ENCODE measurements around the gene UVRAG. TPM values are rescaled to one million over a fixed set of nuclear protein-coding genes. Genes with fewer than 3 reads are reported as not detected.

The UVRAG gene
- total RNA-seq, 4 donors from 2014 or later: 27.1 to 35.9 (median 31.0) TPM

DNA sequence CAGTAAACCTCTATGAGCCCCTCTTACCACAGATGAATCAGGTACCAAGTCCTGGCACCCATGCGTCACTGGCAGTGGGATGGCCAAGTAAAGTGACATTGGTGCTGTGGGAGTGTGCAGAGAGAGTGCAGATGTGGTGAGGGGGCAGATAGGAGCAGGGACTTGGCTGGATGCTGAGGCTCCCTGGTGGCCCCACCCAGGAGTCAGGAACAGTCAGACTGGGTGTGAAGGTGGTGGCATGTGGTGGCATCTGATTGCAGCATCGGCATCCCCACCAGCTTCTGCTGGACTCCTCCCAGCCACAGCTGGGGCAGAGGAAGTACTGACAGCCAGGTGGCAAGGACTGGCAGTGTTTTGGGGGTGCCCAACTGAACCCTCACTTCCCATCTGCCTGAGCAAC lies 35.0 kb upstream of the UVRAG start:
- WGBS, 2 donors: 90 to 96% methylated on average over 2 of the region's 2 CpGs
- Histone ChIP-seq H3K9me3 (no peaks in the 10 kb centered on the region), H3K27ac (no peak overlapping the region), H3K27me3 (no peaks in the 10 kb centered on the region), H3K36me3 (no peaks in the 10 kb centered on the region), H3K4me3 (replicated peaks in 1 of 3) (no peak overlapping the region), H3K4me1 (no peaks in the 10 kb centered on the region)
- DNase-seq: no peak
- no peak for TF ChIP-seq POLR2A (IDR thresholded peaks at IDR 0.05)
- TF ChIP-seq, protein P1, sequence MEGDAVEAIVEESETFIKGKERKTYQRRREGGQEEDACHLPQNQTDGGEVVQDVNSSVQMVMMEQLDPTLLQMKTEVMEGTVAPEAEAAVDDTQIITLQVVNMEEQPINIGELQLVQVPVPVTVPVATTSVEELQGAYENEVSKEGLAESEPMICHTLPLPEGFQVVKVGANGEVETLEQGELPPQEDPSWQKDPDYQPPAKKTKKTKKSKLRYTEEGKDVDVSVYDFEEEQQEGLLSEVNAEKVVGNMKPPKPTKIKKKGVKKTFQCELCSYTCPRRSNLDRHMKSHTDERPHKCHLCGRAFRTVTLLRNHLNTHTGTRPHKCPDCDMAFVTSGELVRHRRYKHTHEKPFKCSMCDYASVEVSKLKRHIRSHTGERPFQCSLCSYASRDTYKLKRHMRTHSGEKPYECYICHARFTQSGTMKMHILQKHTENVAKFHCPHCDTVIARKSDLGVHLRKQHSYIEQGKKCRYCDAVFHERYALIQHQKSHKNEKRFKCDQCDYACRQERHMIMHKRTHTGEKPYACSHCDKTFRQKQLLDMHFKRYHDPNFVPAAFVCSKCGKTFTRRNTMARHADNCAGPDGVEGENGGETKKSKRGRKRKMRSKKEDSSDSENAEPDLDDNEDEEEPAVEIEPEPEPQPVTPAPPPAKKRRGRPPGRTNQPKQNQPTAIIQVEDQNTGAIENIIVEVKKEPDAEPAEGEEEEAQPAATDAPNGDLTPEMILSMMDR (IDR thresholded peaks at IDR 0.05): no peak
- intact Hi-C loops (cut with DNase I): no loop called here

DNA sequence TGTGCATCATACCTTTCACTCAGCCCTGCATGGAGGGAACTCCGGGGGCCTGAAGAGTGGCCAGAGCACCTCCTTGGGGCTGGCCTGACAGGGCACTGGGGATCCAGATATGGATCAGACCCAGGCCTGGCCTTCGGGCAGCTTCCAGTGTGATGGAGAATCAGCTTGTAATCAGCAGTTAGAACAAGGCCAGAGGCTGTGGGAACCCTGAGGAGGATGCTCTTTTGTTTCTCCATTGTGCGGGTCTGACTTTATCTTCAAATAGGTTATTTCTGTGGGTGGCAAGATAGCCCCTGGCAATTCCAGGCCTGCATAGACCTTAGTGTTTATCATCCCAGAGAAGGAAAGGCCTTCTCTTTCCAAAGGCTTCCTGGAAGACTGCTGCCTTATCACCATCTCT lies 34.1 kb upstream of the UVRAG start:
- H3K27me3 ChIP-seq: no peaks in the 10 kb centered on the region
- no peak overlapping the region for H3K27ac ChIP-seq
- intact Hi-C loops (cut with DNase I): no loop called here
- no peak for DNase-seq
- H3K9me3 ChIP-seq: no peaks in the 10 kb centered on the region
- WGBS, 2 donors: 92 to 100% methylated on average over 1 to 3 of the region's 3 CpGs
- no peak overlapping the region for H3K4me3 ChIP-seq (replicated peaks in 1 of 3)
- H3K36me3 ChIP-seq: no peaks in the 10 kb centered on the region
- TF ChIP-seq POLR2A (IDR thresholded peaks at IDR 0.05): no peak
- TF ChIP-seq, protein P1 (IDR thresholded peaks at IDR 0.05): no peak
- H3K4me1 ChIP-seq: no peaks in the 10 kb centered on the region

DNA sequence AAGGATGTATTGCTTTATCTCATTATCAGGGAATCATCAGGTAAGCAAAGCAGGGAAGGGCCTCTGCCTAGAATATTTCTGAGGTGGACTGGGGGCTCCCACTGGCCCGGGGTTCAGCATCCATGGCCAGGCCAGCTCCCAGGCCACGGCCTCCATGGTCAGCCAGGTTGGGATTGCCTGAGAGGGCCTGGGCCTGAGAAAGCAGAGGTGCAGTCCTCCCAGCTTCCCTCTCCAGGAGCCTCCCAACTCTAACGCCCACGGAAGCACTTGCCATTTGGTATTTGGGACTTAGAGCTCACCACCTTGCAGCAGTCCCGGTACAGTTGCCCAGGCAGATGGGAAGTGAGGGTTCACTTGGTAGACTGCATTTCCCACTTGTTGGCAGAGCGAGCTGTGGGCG lies 33.7 kb upstream of the UVRAG start:
- no peaks in the 10 kb centered on the region for H3K4me1 ChIP-seq
- DNase-seq: no peak
- H3K4me3 ChIP-seq (replicated peaks in 1 of 3): no peak overlapping the region
- intact Hi-C loops (cut with DNase I): no loop called here
- H3K27ac ChIP-seq: no peak overlapping the region
- no peak for TF ChIP-seq POLR2A (IDR thresholded peaks at IDR 0.05)
- TF ChIP-seq, protein P1 (IDR thresholded peaks at IDR 0.05): no peak
- H3K36me3 ChIP-seq: no peaks in the 10 kb centered on the region
- no peaks in the 10 kb centered on the region for H3K9me3 ChIP-seq
- H3K27me3 ChIP-seq: no peaks in the 10 kb centered on the region
- WGBS, 2 donors: 97 to 98% methylated on average over 5 to 7 of the region's 7 CpGs

DNA sequence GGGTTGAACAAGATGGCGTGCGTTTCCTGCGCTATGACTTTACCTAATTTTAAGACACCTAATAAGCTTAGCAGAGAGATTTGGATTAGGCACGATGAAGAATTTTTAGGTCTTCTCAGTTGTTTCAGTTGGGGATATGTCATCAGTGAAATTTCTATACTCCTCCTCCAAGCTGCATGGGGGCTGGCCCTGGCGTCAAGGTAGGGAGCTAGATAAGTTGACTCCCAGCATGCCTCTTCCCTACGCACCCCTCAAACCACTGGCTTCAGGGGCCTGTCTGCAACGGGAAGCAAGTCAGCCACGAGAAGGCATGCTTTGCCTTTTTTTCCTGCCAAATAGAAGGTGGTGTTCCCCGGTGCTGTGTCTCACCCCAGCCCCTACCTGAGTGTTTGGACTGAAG lies 33.2 kb upstream of the UVRAG start:
- no peaks in the 10 kb centered on the region for H3K4me1 ChIP-seq

DNA sequence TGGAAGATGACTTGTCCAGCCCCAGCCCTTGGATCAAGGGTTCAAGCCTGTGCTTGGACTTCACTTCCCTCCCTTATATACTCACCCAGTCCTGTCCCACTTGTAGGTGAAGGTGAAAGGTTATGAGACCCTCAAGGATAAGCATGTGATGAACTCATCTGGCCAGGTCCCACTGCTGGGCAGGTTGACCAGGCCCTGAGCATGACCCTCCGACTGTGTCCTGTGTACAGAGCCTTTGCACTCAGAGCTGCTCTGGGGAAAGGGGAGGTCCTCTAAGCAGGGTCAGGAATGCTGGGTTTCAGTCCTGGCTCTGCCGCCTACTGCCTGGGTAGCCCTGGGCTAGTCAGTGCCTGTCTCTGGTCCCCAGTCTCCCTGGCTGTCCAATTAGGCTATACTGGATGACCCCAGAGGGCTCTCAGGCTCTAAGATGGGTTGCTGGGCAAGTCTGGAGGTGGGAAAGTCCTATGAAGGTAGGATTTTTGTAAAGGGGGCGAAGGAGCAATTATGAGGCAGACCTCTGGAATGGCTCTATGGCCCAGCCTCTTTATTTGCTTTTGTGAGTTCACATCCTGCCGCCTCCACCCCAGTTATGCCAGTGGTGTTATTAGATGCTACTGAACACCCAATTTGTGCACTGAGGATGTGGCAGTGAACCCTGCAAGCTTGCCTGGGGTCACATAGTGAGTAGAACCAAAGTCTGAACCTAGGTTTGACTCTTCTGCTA lies 32.3 kb upstream of the UVRAG start:
- intact Hi-C loops (cut with DNase I): no loop called here
- no peak for TF ChIP-seq POLR2A (IDR thresholded peaks at IDR 0.05)
- TF ChIP-seq, protein P1 (IDR thresholded peaks at IDR 0.05): no peak
- DNase-seq: no peak
- no peaks in the 10 kb centered on the region for H3K4me1 ChIP-seq
- no peaks in the 10 kb centered on the region for H3K9me3 ChIP-seq
- H3K27ac ChIP-seq: no peak overlapping the region
- no peaks in the 10 kb centered on the region for H3K27me3 ChIP-seq
- H3K4me3 ChIP-seq (replicated peaks in 1 of 3): no peak overlapping the region
- WGBS, 2 donors: 99 to 100% methylated on average over 3 to 4 of the region's 4 CpGs
- H3K36me3 ChIP-seq: no peaks in the 10 kb centered on the region

More for the DNA sequence above, 33.2 kb upstream of the UVRAG start:
- 92 to 94% methylated on average over 9 of the region's 9 CpGs for WGBS, 2 donors
- TF ChIP-seq, protein P1 (IDR thresholded peaks at IDR 0.05): no peak
- TF ChIP-seq POLR2A (IDR thresholded peaks at IDR 0.05): no peak
- Histone ChIP-seq H3K4me3 (replicated peaks in 1 of 3) (no peak overlapping the region), H3K9me3 (no peaks in the 10 kb centered on the region), H3K36me3 (no peaks in the 10 kb centered on the region), H3K27ac (no peak overlapping the region), H3K27me3 (no peaks in the 10 kb centered on the region)
- intact Hi-C loops (cut with DNase I): no loop called here
- DNase-seq: no peak
